SK-N-MC (cell line): ENCODE measurements around the gene PNCK.

Source experiments
- EZH2 ChIP-seq: fragments of 200-600 bp; sonication (generic); IDR thresholded peaks from one replicate; pipeline ENCODE4 v1.6.1; 2017; ENCODE audit warnings: antibody characterized with exemption
- FOXP2 ChIP-seq: optimal IDR thresholded peaks from 2 replicates; pipeline ENCODE3; 2011; ENCODE audit warnings: mild to moderate bottlenecking, moderate library complexity; ENCODE audit not compliant: insufficient read depth; ENCODE audit errors: extremely low read length, control extremely low read depth
- POLR2AphosphoS5 ChIP-seq: IDR thresholded peaks from 2 replicates; pipeline ENCODE4 v1.6.1; 2012; ENCODE audit warnings: mild to moderate bottlenecking, low read depth, low read length, borderline replicate concordance

DNA sequence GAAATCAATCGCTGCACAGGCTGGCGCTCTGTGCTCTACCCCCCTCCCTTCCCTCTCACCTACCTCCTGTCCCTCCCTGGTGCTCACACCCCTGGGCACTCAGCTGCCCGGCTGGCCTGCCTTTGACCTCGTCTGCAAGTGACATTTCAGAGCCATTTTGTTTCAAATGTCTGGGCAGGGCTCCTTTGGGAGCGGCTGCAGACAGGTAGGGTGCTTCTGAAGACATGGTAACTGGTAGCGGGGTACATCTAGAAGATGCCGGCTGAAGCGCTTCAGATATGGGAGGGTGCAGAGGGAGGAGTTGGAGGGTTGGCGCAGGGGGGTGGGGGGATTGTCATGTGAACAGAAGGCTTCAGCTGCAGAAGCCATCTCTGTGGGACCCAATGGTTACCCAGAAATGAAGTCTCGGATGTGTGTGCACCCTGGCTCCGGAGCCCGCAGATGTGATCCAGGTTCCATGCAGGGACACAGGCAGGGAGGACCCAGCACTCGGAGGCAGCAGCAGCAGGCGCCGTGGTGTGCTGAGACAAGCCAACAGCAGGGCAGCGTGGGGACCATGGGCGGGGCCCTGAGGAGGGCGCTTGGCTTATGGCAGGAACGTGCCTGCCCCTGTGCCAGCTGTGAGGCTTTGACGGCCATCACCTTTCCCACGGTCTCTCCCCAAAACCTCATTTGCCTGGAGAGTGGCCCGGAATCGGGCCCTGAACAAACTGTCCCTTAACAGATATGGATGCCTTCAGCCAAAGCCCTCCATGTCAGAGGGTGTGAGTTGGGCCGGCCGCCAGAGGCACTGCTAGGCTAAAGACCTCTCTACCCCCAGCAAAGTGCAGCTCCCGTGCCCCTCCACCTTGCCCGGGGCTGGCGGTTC lies 34.2 kb downstream of the PNCK start:
- TF ChIP-seq EZH2 = no peak
- TF ChIP-seq POLR2AphosphoS5 = no peak
- TF ChIP-seq FOXP2 = no peak
